ENCODE results near the gene EZR.

DNA sequence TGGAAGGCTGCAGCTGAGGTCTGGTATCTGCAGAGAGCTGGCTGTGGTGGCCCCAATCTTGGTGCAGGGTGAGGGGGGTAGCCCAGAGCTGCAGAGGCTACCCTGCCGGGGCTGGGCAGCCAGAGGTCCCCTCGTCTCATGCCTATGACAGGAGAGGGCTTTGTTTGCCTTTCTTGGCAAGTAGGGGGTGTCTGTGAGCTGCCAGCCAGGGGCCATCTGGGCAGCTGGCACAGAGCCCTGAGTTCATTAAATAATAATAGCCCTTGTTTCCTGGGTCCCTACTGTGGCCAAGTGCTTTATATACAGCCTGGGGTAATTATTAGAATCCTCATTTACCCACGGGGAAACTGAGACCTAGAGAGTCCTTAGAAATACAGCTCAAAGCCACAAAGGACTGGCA, 66.6 kb downstream of the EZR start:
- TF ChIP-seq POLR2AphosphoS5 (IDR thresholded peaks at IDR 0.05; ENCODE audit: borderline replicate concordance, low read depth, low read length): peak; percentile 62; the same call in 1 of the 2 replicates
- TF ChIP-seq EZH2 (IDR thresholded peaks at IDR 0.05): no peak

Data from SK-N-MC (cell line).